ENCODE results near the gene PLPPR5. TPM values are rescaled to one million over a fixed set of nuclear protein-coding genes. Genes with fewer than 3 reads are reported as not detected.
"Not testable (repeated sequence)": the region's sequence is repeated elsewhere in the genome, so short reads cannot be mapped to it uniquely, and the experiment has no call there.

PLPPR5 gene
- total RNA-seq: not detected in 2 replicates

GRCh38 chr1:99004861-99005442 is at the start of gene PLPPR5:
TSS of gene PLPPR5 (minus strand) at chr1:99004861. CDS start at chr1:99004671, 190 bp downstream.
- DNase-seq: peak; percentile 26

- DNase-seq: no peak
Observed at GRCh38 chr1:99051611-99052283, 47.1 kb upstream of the PLPPR5 start.

- no peak for DNase-seq
Observed at GRCh38 chr1:99049745-99050144, 45.1 kb upstream of the PLPPR5 start.

- not testable (repeated sequence) for DNase-seq
Observed at GRCh38 chr1:99036746-99037145, 32.1 kb upstream of the PLPPR5 start.

- no peak for DNase-seq
Observed at GRCh38 chr1:99018313-99018712, 13.7 kb upstream of the PLPPR5 start.

GRCh38 chr1:99017655-99018054 is 13.0 kb upstream of the PLPPR5 start:
- DNase-seq: no peak

GRCh38 chr1:99010679-99011078 is 6.0 kb upstream of the PLPPR5 start:
- no peak for DNase-seq

- no peak for DNase-seq
Observed at GRCh38 chr1:99007366-99007765, 2.7 kb upstream of the PLPPR5 start.

GRCh38 chr1:99005537-99005942 is 879 bp upstream of the PLPPR5 start:
- DNase-seq: no peak

- DNase-seq: peak; percentile 39
Observed at GRCh38 chr1:99004254-99004860, 304 bp downstream of the PLPPR5 start.

GRCh38 chr1:99003581-99004253 is 944 bp downstream of the PLPPR5 start:
- no peak for DNase-seq

GRCh38 chr1:98992844-98993243 is 11.8 kb downstream of the PLPPR5 start:
- DNase-seq: no peak

GRCh38 chr1:98991127-98992012 is 13.3 kb downstream of the PLPPR5 start:
- DNase-seq: peak; percentile 77

GRCh38 chr1:98989556-98989907 is 15.1 kb downstream of the PLPPR5 start:
- DNase-seq: no peak

GRCh38 chr1:98988904-98989555 is 15.6 kb downstream of the PLPPR5 start:
- DNase-seq: no peak

- no peak for DNase-seq
Observed at GRCh38 chr1:98985687-98986086, 19.0 kb downstream of the PLPPR5 start.

- DNase-seq: peak; percentile 19
Observed at GRCh38 chr1:98981917-98982513, 22.6 kb downstream of the PLPPR5 start.

- no peak for DNase-seq
Observed at GRCh38 chr1:98979463-98979862, 25.2 kb downstream of the PLPPR5 start.

GRCh38 chr1:98975810-98976209 is 28.9 kb downstream of the PLPPR5 start:
- DNase-seq: no peak

- no peak for DNase-seq
Observed at GRCh38 chr1:98975113-98975512, 29.5 kb downstream of the PLPPR5 start.

- no peak for DNase-seq
Observed at GRCh38 chr1:98969798-98970490, 34.7 kb downstream of the PLPPR5 start.
